ENCODE results near the gene PSMB11.

The PSMB11 gene

GRCh38 chr14:23044840-23045239, 2.8 kb downstream of the PSMB11 start:
- DNase-seq (ENCODE audit: low read depth) = no peak

DNA sequence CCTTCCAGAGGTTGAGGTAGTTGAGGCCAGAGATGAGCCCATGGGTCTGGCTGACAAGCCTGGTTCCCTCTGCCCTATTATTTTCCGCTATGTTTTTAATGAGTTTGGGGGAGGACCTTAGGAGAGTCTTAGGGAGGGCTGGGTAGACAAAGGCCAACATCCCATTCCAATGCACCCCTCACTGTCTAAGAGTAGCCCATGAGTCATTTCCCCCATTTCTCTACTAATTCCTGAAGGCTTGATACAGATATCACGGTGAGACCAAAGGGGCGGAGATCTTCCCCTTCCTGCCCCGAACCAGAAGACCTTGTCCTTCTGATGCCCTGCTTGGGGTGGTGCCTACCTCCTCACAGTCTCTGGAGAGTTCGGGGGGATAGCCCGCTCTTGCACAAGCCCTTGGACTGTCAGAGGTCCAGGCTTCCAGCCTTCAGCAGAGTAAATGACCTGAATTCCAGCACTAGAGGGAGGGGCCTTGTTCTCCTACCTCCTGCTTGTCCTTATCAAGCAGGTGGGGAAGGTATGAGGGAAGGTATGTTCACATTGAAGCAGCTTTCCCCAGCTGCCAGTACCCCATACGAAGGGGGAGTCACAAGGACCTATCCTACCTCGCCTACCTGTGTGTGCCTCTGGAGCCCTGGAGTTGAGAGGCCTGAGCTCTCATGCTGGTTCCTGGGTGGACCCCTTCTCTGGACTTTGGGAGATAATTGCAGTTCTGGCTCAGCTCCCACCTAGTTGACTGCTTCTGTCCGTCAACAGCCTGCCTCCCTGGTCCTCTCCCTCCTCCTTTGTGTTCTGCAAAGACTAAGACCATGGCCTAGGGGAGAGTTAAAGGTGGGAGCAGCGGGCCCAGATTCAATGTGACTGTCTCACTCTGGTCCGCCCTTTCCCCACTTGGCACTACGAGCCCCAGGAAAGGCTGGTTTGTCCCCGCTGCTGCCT, 3.7 kb downstream of the PSMB11 start:
- DNase-seq (ENCODE audit: low read depth) = no peak

DNA sequence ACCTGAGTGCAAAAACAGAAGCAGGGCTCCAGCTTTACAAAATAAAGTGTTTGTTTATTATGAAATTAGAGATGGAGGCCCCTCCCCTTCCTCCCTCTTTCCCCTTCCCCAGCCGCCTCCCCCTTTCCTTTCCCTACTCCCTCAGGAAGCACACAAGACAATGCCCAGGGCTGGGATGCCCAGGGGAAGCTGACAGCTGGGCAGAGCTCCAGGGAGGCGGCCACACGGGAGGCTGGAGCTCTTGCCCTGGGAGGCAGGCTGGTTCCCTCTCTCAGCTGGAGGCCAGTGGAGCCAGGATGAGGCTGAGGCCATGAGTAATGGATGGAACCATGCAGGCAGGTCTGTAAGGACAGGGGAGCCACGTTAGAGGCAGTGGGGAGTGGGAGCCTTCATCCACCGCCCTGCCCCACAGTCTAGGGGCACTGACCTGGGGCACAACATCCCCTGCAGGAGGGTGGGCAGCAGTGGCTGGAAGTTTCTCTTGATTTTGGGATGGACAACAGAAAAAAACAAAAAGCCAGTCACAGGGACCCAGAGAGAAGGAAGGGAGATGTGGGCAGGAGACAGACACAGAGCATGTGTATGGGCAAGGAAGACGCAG, 5.1 kb downstream of the PSMB11 start:
- no peak for DNase-seq (ENCODE audit: low read depth)

DNA sequence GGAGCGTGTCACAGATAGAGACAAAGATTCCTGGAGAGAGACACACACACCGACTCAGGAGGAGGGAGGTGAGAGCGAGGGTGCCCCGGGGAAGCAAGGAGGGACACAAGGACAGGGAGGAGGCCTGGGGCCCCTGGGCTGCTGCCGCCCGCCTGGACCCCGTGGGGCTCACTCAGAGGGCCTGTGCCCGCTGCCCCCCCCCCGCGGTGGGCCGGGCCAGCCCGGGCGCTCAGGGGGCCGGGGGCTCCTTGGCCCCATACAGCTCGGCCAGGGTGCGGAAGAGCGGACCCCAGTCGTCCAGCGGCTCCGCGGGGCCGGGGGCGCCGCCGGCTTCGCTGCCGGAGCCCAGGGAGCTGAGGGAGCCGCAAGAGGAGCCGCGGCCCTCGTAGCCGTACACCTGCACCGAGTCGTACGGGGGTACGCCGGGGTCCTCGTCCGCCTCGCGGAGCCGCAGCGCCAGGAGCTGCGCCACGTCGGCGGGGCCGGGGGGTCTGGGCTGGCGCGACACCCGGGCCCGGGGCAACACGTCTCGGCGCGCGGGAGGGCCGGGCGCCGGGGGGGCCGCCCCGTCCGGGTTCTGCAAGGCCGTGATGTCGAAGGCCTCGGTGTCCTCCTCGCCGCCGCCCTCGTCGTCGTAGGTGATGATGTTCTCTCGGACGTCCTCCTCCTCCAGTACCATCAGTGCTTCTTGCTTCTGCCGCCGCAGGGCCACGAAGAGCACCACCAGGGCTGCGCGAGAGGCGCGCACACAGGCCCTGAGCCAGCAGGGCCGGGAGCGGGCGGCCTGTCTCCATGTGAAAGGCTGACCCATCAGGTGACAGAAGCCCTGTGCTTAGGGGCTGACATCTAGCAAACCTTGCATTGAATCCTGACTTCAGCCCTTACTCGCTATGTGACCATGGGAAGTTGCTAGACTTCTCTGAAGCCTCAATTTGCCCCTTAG, 6.0 kb downstream of the PSMB11 start:
- no peak for DNase-seq (ENCODE audit: low read depth)

DNA sequence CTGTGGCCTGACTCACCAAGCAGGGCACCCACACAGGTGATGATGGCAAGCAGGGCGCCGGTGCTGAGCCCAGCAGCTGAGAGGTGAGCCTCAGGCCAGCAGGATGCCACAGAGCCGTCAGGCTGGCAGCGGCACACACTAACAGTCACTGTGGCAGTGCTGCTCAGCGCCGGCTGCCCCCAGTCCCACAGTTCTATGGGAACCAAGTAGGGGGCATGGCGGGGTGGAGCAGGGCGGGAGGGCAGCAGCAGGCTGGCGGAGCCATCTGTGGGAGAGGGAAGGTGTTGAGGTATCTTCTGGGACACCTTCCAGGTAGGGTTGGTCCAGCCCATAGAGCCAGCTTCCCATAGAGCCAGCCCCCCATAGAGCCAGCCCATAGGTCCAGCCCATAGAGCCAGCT, 7.0 kb downstream of the PSMB11 start:
- no peak for DNase-seq (ENCODE audit: low read depth)

- DNase-seq (ENCODE audit: low read depth) = no peak
Observed at GRCh38 chr14:23051141-23052057, 9.4 kb downstream of the PSMB11 start.

GRCh38 chr14:23052182-23052623, 10.2 kb downstream of the PSMB11 start:
- no peak for DNase-seq (ENCODE audit: low read depth)

GRCh38 chr14:23052671-23053070, 10.7 kb downstream of the PSMB11 start:
- no peak for DNase-seq (ENCODE audit: low read depth)

DNA sequence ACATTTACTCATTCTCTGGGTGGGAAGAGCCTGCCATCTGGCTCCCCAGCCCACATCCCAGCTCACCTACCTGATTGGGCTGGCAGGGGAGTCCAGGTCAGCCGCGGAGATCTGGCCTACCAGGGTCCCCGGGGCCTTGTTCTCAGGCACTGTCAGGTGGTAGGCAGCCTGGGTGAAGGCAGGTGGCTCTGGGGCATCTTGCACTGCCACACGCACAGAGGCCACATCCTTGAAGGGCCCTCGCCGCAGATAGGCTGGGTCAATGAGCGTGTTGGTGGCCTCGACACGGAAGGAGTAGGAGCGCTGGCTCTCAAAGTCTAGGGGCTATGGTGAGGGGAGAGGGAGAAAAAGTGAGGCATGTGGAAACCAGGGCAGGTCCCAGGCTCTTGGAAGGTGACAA, 11.4 kb downstream of the PSMB11 start:
- DNase-seq (ENCODE audit: low read depth) = no peak

DNA sequence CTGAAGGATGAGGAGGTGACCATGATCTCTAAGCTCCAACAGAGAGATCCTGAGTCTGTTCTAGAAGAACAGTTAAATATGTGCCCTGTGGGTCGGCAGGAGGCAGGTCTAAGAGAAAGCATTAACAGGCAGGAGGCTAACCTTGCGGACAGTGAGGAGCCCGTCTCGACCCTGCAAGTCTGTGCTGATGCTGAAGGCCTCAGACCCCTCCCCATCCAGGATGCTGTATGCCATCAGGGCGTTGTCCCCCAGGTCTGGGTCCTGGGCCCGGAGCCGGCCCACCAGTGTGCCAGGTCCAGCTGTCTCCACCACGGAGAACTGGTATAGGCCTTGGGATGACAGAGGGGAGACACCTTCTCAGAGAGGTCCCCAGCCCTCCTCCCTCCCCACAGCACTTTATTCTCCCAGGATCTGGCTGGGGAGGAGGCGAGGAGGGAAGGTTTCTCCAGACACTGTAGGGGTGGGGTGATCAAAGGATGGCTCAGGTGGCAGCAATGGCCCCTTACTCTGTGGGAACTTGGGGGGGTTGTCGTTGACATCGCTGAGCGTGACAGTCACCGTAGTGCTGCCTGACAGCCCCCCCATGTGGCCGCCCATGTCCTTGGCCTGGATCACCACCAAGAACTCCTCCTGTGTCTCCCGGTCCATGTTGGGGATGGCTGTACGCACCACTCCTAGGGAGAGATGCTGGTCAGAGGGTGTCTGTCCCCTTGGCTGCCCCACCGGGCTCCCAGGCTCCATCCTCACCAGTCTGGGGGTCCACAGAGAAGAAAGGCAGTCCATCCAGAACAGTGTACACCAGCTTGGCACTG, 12.2 kb downstream of the PSMB11 start:
- DNase-seq (ENCODE audit: low read depth) = no peak

DNA sequence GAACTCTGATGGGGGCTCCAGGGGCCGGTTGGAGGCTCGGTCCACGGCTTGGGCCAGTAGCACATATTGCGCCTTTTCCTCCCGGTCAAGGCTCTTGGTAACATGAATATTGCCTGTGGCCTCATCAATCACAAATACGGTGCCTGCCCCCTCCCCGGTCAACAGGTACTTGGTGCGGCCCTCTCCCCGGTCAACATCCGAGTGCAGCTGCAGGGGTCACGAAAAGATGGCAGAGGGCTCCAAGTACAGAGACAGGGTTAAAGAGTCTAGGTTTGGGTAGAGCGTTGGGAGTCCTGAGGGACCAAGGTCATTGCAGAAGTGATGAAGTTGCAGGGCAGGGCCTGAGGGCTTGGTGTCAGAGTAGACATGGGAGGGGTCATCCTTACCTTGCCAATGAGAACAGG, 13.1 kb downstream of the PSMB11 start:
- DNase-seq (ENCODE audit: low read depth) = no peak

- no peak for DNase-seq (ENCODE audit: low read depth)
Observed at GRCh38 chr14:23055621-23056144, 13.7 kb downstream of the PSMB11 start.

GRCh38 chr14:23056145-23056955, 14.3 kb downstream of the PSMB11 start:
- peak; percentile 66 for DNase-seq (ENCODE audit: low read depth)

DNA sequence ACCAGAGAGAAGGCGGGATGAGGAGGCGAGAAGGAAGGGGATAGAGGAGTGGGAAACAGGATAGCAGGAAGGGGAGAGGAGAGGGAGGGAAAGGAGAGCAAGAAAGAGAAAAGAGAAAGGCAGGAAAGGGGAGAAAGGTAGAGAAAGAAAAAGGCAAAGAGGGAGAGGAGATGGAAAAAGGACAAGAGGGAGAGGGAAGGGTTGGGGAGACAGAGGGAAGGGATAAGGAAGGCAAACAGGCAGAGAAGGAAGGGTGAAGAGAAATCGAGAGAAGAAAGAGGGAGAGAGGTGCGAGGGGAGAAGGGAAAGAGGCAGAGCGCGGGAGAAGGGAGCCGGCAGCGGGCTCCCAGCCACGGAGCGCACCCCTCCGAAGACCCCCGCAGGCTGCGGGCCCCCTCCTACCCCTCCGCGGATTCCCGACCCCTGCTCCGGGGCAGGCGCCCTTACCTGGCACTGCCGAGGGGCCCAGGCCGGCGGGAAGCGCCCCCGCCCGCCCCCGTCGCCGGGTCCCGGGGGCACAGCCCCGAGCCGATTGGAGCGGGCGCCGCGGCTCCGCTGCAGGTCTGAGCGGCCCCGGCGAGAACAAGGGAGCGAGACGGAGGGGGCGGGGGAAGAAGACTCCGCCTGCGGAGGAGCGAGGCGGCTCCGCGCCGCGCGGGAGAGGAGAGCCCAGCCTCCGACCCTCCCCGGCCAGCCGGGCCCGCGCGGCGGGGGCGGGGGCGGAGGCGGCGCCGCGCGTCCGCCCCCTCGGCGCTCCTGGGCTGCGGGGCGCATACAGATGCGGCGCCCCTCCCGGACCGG, 15.1 kb downstream of the PSMB11 start, which contains the start of gene CDH24:
TSS of gene CDH24 (minus strand) at position 565 of the 801 bp plus-strand sequence. CDS start 1,787 bp downstream, outside the sequence.
- DNase-seq (ENCODE audit: low read depth) = peak; percentile 71

- peak; percentile 76 for DNase-seq (ENCODE audit: low read depth)
Observed at GRCh38 chr14:23057757-23058653, 16.0 kb downstream of the PSMB11 start.

- no peak for DNase-seq (ENCODE audit: low read depth)
Observed at GRCh38 chr14:23058654-23059504, 16.9 kb downstream of the PSMB11 start.
